HUES64 (cell line): Measurements from ENCODE around the gene SCN8A.

Experiments
- H3K27ac ChIP-seq: 2 replicates; pipeline ENCODE4 v1.7.0; 2013; ENCODE audit warnings: low read depth, low read length, inconsistent platforms
- H3K27me3 ChIP-seq: 2 replicates; pipeline ENCODE4 v1.6.1; 2013; ENCODE audit warnings: mild to moderate bottlenecking, low read length; ENCODE audit not compliant: insufficient read depth
- H3K36me3 ChIP-seq: 2 replicates; pipeline ENCODE4 v1.6.1; 2013; ENCODE audit warnings: mild to moderate bottlenecking, low read length; ENCODE audit not compliant: insufficient read depth
- H3K4me1 ChIP-seq: 2 replicates; pipeline ENCODE4 v1.6.1; 2013; ENCODE audit warnings: mild to moderate bottlenecking, low read length, moderate library complexity; ENCODE audit not compliant: insufficient read depth
- H3K4me3 ChIP-seq: 2 replicates; pipeline ENCODE4 v1.5.1; 2013; ENCODE audit warnings: mild to moderate bottlenecking, low read length, moderate library complexity
- H3K9ac ChIP-seq: 2 replicates; pipeline ENCODE4 v1.6.1; 2013; ENCODE audit warnings: mild to moderate bottlenecking, low read depth, low read length
- H3K9me3 ChIP-seq: 2 replicates; pipeline ENCODE4 v1.6.1; 2013; ENCODE audit warnings: low read depth, low read length; ENCODE audit not compliant: insufficient read depth
- WGBS: fragments of 150-250, 120-280 bp; methylation state at CpG from one replicate; pipeline ENCODE4 v1.1.7; 2013; ENCODE audit warnings: missing lambda C conversion rate; 5-methylcytosine and 5-hydroxymethylcytosine counted together

Gene SCN8A

GRCh38 chr12:51766067-51766676 is 175.1 kb downstream of the SCN8A start:
- WGBS: 96% methylated on average over 6 of the region's 6 CpGs

DNA sequence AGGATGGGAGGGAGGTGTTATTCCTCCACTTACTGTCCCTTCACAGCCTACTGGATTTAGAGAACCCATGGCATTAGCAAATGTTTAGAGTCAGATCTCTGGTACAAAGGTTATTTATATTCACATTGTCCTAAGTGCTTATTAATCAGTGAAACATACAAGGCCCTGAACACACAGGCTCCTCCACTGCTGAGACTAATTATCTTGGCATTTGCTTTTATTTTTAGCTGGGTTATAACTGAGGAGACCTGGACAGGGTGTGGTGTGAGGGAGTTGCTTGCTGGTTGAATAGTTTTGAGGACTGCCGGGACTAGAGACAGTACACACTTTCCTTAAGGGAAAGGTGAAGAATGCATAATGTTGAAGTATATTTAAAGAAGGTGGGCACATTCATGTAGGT is 180.0 kb downstream of the SCN8A start:
- Histone ChIP-seq H3K4me3 (no peak overlapping the region), H3K36me3 (peaks cover 53% of the 10 kb centered on the region), H3K27ac (no peak overlapping the region), H3K27me3 (no peaks in the 10 kb centered on the region), H3K9ac (no peak overlapping the region), H3K4me1 (no peaks in the 10 kb centered on the region), H3K9me3 (no peaks in the 10 kb centered on the region)
- 100% methylated on average over 1 of the region's 1 CpG for WGBS

More at GRCh38 chr12:51766067-51766676, 175.1 kb downstream of the SCN8A start:
- H3K9ac ChIP-seq: no peak overlapping the region
- no peak overlapping the region for H3K4me3 ChIP-seq
- peaks cover 38% of the 10 kb centered on the region for H3K36me3 ChIP-seq
- H3K27me3 ChIP-seq: no peaks in the 10 kb centered on the region
- no peak overlapping the region for H3K27ac ChIP-seq
- no peaks in the 10 kb centered on the region for H3K9me3 ChIP-seq
- H3K4me1 ChIP-seq: no peaks in the 10 kb centered on the region

GRCh38 chr12:51773145-51773869 is 182.3 kb downstream of the SCN8A start:
- peaks cover 48% of the 10 kb centered on the region for H3K36me3 ChIP-seq
- H3K4me3 ChIP-seq: no peak overlapping the region
- no peak overlapping the region for H3K9ac ChIP-seq
- H3K4me1 ChIP-seq: no peaks in the 10 kb centered on the region
- no peak overlapping the region for H3K27ac ChIP-seq
- WGBS: 97% methylated on average over 2 of the region's 2 CpGs
- H3K27me3 ChIP-seq: no peaks in the 10 kb centered on the region
- no peaks in the 10 kb centered on the region for H3K9me3 ChIP-seq

- Histone ChIP-seq H3K4me3 (no peak overlapping the region), H3K27ac (no peak overlapping the region), H3K4me1 (no peaks in the 10 kb centered on the region), H3K36me3 (peaks cover 31% of the 10 kb centered on the region), H3K9ac (no peak overlapping the region), H3K9me3 (no peaks in the 10 kb centered on the region), H3K27me3 (no peaks in the 10 kb centered on the region)
- 90% methylated on average over 2 of the region's 2 CpGs for WGBS
Measured at GRCh38 chr12:51774933-51775332, 183.9 kb downstream of the SCN8A start.

DNA sequence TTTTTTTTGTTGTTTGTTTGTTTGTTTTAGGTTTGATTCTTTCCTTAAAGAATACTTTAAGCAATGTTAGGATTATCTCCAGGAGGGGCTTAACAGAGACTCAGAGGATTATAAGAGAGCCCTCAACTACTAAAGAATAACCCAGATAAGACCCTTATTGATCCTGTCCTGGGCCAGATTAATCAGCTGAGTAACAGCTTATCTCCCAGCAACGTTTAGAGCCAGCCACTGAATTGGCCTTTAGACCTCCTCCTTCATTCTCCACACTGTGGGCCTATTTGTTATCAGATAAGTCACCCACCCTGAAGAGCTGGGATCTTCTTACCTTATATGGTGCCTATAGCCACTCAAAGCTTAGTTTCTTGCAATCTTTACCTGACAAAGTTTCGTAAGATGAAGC is 186.4 kb downstream of the SCN8A start:
- 69% methylated on average over 2 of the region's 2 CpGs for WGBS
- no peak overlapping the region for H3K9ac ChIP-seq
- H3K4me3 ChIP-seq: no peak overlapping the region
- no peak overlapping the region for H3K27ac ChIP-seq
- no peaks in the 10 kb centered on the region for H3K9me3 ChIP-seq
- peaks cover 18% of the 10 kb centered on the region for H3K36me3 ChIP-seq
- no peaks in the 10 kb centered on the region for H3K4me1 ChIP-seq
- no peaks in the 10 kb centered on the region for H3K27me3 ChIP-seq

- WGBS: 96% methylated on average over 3 of the region's 3 CpGs
- Histone ChIP-seq H3K27ac (no peak overlapping the region), H3K36me3 (peaks cover 17% of the 10 kb centered on the region), H3K27me3 (no peaks in the 10 kb centered on the region), H3K9ac (no peak overlapping the region), H3K4me1 (no peaks in the 10 kb centered on the region), H3K9me3 (no peaks in the 10 kb centered on the region), H3K4me3 (no peak overlapping the region)
Measured at GRCh38 chr12:51777973-51778372, 186.9 kb downstream of the SCN8A start.

DNA sequence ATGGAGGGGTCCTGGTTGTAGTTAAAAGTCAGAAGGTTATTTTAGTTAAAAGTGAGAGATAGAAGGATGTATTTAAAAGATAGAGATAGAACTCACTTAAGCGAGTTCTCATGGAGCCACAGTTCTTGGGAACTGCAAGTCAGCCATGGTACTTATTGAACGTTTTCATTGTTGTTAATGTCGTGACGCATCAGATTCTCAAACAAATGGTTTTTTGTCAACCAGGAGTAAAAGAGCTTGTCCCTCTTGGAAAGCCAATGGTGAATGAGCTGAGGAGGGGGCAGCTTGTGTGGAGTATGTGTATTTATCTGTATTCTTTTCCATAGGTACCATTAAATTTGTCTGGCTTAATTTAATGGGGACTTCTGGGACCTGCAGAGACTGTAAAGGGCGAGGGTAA is 188.8 kb downstream of the SCN8A start:
- H3K27ac ChIP-seq: no peak overlapping the region
- WGBS: 93% methylated on average over 5 of the region's 5 CpGs
- no peaks in the 10 kb centered on the region for H3K4me1 ChIP-seq
- H3K9ac ChIP-seq: no peak overlapping the region
- H3K36me3 ChIP-seq: no peaks in the 10 kb centered on the region; the same call in 1 of the 2 replicates
- H3K9me3 ChIP-seq: no peaks in the 10 kb centered on the region
- H3K27me3 ChIP-seq: no peaks in the 10 kb centered on the region
- H3K4me3 ChIP-seq: no peak overlapping the region

DNA sequence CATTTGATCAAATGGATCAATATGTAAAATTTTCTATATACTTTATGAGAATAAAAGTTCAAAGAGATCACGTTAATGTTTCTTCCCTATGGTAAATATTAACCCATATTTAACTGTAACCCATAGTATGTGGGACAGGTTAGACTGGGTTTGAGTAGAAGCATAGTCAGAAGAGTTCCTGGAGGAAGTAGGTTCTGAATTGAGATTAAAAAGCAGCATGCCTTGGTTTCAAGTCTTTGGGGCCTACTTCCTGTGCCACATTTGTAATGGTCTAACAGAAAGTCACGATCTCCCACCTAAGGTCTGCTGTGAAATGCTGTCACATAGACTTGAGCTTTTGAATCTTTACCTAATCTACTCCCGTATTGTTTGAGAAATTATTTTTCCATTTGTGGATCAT is 193.7 kb downstream of the SCN8A start:
- Histone ChIP-seq H3K9me3 (no peaks in the 10 kb centered on the region), H3K9ac (no peak overlapping the region), H3K27me3 (no peaks in the 10 kb centered on the region), H3K27ac (no peak overlapping the region), H3K36me3 (peaks cover 8% of the 10 kb centered on the region; the same call in 1 of the 2 replicates), H3K4me3 (no peak overlapping the region), H3K4me1 (peaks cover 4% of the 10 kb centered on the region; the same call in 1 of the 2 replicates)
- WGBS: 95% methylated on average over 2 of the region's 3 CpGs

- H3K27me3 ChIP-seq: no peaks in the 10 kb centered on the region
- peaks cover 4% of the 10 kb centered on the region; the same call in 1 of the 2 replicates for H3K4me1 ChIP-seq
- H3K9ac ChIP-seq: no peak overlapping the region
- 92% methylated on average over 2 of the region's 2 CpGs for WGBS
- H3K4me3 ChIP-seq: no peak overlapping the region
- no peaks in the 10 kb centered on the region for H3K9me3 ChIP-seq
- peaks cover 17% of the 10 kb centered on the region for H3K36me3 ChIP-seq
- H3K27ac ChIP-seq: no peak overlapping the region
Measured at GRCh38 chr12:51785906-51786305, 194.9 kb downstream of the SCN8A start.

- H3K36me3 ChIP-seq: peaks cover 24% of the 10 kb centered on the region
- H3K27ac ChIP-seq: no peak overlapping the region
- H3K9ac ChIP-seq: no peak overlapping the region
- H3K9me3 ChIP-seq: no peaks in the 10 kb centered on the region
- H3K27me3 ChIP-seq: no peaks in the 10 kb centered on the region
- 86% methylated on average over 6 of the region's 6 CpGs for WGBS
- H3K4me1 ChIP-seq: peaks cover 4% of the 10 kb centered on the region; the same call in 1 of the 2 replicates
- H3K4me3 ChIP-seq: no peak overlapping the region
Measured at GRCh38 chr12:51788876-51789275, 197.8 kb downstream of the SCN8A start.

DNA sequence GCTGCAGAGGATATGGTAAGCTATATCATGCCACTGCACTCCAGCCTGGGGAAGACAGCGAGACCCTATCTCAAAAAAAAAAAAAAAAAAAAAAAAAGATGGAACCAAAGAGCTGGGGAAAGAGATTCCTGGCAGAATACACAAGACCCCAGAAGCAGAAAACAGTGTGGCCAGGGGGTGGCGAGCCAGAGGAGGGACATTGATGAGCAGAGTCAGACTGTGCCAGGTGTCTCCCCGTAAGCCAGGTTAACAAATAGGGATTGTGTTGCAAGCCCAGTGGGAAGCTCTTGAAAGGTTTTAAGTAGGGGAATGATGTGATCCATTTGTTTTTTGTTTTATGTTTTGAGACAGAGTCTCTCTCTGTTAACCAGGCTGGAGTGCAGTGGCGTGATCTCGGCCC is 201.4 kb downstream of the SCN8A start:
- H3K9me3 ChIP-seq: no peaks in the 10 kb centered on the region
- no peak overlapping the region for H3K4me3 ChIP-seq
- H3K4me1 ChIP-seq: peaks cover 4% of the 10 kb centered on the region; the same call in 1 of the 2 replicates
- peaks cover 31% of the 10 kb centered on the region for H3K36me3 ChIP-seq
- H3K9ac ChIP-seq: no peak overlapping the region
- 94% methylated on average over 4 of the region's 5 CpGs for WGBS
- no peaks in the 10 kb centered on the region for H3K27me3 ChIP-seq
- no peak overlapping the region for H3K27ac ChIP-seq
